GM19043 (cell line): ENCODE measurements around the gene TCERG1L.
"Not testable (repeated sequence)": the region's sequence is repeated elsewhere in the genome, so short reads cannot be mapped to it uniquely, and the experiment has no call there.

Source experiments
- ATAC-seq: cut with Tn5 transposase; IDR thresholded peaks from one replicate; pipeline ENCODE4 v1.9.1; 2021; ENCODE audit warnings: low read depth; ENCODE audit not compliant: unreplicated experiment

Gene TCERG1L

DNA sequence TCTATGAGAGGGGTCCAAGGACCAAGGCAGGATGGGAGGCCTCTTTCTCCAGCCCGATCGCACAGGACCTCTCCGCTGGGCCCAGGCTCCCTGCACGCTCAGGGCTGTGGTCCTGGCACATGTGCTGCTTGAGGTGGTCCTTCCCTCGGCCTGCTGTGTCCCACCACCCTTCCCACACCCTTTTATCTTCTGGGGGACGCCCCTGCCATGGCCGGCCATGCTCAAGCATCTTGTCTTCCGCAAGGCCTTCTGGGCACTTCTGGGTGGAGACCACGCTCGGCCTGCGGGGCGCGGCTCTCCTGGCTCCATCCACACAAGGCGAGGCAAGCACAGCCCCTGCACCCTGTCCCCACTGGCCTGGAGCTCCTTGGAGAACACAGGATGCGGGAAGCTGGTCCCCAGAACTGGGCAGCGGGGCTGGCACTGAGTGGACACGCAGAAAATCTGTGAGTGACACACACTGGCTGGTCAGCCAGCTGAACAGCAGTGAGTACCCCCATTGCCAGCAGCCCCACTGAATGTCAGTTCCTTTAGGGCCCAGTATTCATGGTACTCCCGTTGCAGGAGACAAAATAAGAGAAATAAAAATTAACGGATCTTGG lies 115.9 kb downstream of the TCERG1L start:
- no peak for ATAC-seq

DNA sequence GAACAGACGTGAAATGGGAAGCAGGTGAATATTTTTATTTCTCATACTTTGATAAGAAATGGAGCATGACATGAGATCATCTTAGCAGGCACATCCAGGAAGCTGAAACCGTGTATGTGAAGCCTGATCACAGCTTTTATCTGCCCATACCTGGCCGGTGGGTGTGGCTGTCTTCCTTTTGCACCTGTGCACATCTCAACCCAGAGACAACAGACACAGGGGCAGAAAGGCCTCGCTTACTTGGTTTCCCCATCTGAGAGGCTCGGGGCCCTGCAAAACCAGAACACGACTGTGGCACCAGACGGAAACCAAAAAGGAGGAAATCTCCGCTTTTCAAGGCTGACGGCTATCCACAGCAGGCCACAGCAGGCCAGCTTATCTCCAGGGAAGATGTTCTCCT lies 116.4 kb downstream of the TCERG1L start:
- ATAC-seq: no peak

DNA sequence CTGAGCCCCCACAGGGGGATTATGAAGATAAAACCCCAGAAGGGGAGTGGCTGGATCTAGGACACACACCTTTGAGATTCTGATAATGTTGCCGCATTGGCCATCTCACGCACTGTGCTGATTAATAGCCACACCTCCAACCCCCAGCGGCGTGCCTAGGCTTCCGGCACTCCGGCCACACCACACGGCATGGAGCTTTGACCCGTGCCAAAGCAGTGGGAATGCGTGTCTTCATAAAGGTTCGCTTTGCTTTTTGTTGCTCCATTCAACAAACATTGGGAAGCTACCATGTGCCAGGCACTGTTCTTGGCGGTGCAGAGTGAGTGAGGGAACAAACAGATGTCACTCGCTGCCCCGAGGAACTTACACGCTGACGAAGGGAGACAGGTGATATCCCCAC lies 117.6 kb downstream of the TCERG1L start:
- ATAC-seq: no peak

DNA sequence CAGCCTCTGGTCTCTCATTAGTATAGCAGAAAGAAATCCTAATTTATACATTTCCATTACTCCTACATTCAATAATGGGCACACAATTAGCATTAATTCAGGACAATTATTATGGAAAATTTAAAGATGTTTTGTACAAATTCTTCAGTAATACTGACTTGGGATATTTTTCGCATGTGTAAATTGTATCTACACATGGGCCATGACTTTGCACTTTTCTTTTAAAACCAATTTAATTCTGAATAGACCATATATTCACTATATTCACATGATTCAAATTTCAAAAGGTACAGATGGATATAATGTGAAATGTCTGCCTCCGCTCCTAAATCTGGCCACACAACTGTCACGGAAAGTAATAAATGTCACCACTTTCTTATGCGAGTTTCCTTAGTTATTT lies 123.0 kb downstream of the TCERG1L start:
- ATAC-seq: no peak

DNA sequence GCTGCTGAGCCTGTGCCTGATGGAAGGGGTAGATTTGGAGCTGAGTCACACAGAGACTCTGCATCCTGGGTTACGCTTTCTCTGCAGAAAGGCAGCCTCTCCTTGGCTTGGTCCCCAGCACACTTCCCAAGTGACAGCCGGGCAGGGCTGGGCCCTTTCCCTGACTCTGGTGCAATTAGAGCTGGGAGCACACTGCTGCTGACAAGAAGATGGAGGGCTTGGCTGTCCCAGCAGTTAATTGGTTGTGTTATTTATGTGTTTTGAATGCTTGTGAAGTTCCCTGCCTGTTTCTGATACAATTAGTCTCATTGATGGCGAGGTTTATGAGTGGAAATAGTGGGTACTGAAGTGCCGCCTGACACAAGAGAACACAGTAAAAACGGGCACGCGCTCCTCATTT lies 123.6 kb downstream of the TCERG1L start:
- ATAC-seq: no peak

DNA sequence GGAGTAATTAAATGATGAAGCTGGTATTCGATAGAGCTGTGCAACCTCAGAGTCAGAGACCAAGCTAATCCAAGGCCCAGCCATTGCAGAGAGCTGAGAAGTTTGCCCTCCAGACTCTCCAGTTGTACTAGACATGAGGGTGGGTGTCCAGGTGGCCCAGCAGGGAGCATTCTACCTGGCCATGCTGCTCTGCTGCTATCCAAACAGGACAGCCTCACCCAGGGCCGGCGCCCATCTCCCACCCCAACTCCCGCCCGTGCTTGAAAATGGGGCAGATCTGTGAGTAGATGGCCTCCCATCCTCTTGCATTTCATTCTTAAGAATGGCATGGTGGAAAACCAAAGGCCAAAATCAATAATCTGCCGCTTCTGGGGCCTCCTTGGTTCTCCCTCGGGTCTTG lies 124.2 kb downstream of the TCERG1L start:
- ATAC-seq: no peak

DNA sequence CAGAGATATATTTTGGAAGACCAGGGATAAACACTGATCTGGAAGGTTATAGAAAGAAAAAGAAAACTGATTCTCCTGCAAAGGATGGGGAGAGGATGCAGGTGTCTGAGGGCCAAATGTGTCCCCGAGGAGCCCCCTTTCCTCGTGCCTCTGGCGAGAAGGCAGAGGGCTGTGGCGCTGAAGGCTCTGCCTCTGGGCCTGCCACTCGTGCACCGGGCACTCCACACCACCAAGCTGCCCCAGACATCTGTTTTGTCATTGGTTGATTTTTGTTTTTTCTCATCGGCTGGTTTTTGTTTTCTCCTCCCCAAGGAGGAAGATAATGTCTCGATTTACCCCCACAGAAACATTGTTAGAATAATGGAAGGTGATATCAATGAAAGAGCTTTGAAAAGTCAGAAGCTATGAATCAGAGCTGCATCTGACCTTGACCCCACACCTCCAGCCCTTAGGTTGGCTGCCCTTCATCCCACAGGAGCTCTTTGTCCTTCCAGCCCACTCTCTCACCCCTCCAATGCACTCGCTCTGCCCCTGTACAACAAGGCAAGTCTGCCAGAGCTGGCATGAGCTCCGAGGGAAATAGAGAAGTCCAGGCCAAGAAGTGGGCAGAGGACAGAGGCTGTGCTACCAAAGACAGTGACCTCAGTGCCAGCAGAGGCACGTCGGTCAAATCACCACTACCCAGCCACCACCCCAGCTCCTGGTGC lies 124.8 kb downstream of the TCERG1L start:
- ATAC-seq: no peak

DNA sequence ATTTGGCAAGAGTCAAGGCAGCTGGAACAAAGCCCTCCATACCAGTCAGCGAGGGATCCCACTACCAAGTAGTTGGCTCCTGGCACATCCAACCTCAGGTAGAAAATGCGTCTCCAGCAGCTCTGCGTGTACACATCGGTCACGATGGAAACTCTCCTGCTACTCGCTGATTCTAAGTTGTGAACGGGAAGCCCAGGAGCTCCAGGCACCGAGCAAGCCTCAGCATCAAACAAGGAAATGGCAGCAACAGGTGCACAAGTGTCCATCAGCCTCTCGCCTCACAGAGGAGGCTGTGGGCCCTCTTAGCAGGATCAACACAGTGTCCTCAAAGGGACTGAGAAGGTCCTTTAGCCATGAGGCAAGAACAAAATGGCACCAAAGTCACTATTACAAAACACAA lies 127.0 kb downstream of the TCERG1L start:
- ATAC-seq: no peak

DNA sequence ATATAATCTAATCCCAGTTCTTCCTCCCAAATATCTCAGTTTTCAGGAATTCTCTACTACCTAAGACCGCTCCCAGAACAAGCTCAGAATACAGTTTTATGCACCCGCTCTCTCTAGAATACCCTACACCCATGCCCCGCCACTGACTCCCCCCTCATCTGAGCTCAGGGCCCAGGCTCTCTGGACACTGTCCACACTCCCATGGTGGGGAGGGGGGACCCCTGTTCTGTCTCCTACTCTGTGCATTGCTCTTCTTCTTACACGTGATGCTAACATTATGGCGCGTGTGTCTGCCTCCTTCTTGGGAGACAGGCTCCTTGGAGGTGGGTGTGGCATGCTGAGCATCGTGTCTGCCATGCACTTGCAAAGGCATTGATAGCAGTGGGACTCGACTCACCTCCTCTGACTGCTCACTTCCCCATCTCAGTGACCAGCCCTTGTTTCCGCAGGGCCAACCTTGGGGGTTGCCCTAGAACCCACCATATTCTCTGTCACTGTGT lies 127.9 kb downstream of the TCERG1L start:
- no peak for ATAC-seq

DNA sequence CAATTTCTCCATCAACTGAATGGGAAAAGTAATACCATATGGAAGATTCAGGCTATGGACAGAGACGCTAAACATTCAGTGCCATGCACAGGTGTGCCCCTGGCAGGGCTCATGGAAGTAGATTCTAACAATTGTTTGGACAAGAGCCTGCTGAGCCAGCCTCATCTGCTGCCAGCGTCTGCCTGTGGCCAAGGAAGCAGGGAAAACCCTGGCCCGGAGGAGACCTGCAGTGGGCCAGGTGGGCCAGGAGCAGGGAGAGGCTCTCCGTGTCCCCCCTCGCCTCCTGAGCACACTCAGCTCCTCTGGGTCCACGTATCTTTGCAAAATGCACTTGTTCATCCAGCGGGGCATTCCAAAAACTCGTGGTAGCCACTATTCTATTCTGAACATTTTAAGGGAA lies 130.1 kb downstream of the TCERG1L start:
- ATAC-seq: no peak

DNA sequence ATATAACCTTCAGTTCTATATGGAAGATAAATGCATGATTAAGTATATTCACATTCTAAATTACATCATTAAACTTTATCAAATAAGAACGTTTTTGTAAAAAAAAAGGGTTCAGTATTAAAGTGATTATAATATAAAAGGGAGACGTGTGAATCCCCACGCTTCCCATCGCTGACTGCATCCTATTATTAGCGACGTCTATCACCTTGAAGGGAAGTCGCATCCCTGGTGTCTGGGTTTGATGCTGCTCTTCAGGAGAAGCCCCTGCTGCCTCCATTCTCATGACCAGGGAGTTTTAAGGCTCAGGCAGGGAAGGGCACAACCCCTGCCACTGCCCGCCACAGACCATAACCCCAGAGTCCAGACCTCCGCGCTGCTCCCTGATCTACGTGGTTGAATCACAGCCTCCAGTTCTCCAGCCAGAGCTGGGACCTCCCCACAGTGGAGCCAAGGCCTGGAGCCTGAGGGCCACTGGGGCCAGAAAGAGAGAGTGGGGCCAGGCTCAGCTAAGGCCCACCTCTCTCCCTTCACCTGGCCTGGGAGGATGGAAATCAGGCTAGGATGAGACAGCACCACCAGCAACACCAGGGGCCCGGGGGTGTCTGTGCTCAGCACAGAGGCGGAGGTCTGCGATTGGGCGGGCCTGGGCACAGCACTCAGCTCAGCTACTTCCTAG lies 130.6 kb downstream of the TCERG1L start:
- no peak for ATAC-seq

DNA sequence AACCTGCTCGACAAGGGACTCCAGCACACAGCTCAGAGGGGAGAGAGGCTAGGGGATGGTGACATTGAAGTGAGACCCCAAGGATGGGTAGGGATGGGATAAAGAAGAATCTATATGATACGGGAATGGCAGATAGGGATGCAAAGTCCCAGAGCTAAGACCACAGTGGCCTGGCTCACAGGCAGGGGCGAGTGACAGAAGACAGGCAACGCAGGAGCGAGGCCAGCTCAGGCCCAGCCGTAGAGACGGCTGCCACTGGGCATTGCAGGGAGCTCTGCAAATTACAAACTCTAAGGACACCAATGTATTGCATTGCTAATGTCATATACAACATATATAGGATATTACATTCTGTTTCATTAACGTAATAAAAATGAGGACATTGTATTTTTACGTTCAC lies 131.4 kb downstream of the TCERG1L start:
- no peak for ATAC-seq

DNA sequence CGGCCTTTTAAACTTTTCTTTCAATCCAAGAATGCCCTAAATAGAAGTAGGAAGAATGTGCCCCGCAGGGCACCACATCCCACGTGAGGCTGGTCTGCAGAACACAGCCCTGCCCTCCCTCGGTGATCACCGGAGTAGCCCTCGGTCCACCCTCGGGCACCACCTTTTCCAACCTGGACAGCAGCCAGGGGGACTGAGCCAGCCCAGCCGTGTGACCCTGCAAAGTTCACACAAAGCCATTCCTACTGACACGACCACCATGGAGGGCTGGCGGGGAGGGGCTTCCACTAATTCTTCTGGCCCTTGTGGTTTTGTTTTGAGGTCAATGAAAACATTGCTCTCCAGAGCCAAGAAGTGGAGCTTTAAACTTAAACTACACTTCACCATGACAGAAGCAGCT lies 132.2 kb downstream of the TCERG1L start:
- ATAC-seq: no peak

DNA sequence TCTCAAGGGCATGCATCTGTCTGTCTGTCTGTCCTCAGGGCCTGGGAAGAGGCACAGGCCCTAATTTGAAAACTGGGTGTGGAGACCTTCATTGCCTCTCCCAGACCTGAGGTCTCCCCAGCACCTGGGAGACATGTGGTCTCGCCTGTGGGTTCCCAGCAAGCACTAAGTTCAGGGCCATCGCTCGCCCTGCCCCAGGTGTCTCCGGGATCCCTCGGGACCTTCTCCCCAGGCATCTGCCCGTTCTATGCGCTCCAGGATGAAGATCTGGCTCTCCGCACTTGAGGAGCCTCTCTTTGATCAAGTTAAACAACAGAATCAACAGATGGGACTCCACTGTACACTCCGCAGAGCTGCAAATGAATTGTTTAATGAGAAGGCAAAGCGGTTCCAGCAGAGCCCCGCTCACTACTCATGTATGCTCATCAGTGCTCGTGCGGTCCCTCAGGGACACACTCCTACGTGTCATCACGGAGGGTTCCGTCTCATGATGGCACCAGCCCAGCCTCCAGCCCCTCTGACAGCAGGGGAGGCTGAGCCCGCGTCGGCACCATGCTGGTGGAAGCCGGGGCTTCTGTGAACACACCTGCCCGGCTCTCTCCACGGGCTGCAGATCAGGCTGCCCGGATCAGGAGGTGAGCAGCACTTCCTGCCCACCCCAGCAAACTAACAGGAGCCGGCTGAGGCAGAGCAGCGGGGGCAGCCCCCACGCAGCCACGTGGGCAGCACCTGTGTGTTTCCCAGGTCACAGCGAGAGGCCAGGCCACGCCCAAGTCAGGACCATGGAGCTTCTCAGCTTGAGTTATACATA lies 132.8 kb downstream of the TCERG1L start:
- no peak for ATAC-seq

DNA sequence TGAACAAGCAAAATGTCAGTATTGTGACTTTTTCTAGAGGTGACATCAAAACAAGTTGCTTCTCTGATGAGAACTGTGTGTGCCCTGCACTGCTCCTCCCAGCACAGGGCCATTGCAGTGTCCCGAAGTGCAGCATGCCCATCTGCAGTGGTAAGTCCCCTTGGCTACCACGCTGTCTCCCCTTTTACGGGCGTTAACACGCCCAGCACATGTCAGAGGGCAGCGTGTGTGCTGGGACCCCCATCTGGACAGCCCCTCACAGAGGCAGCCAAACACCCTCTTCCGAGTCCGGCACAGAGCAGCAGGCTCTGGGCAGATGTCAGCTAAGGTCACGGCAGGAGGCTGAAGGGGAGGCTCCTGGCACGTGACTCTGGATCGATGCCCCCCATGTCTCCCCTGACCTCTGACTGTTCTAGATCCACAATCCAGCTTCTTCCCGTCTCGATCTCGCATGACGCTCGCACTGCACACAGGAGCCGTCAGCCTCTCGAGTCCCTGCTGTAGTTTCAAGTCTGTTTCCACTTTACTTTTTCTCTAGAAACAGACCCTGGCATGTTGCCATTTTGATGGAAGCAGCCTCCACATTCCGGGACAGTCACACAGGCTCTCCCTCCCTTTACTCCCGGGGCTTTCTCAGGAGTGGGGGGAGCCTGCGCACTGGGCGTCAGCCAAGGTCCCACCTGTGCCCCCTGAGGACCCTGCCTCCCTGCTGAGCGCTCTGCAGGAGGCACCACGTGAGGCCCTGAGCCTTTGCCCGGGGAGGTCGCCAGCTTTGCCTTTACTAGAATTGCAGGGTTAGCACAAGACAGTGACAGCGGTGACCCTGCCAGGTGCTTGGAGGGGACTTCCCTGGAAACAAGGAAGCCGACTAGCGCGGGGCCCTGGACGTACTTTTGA lies 133.8 kb downstream of the TCERG1L start:
- no peak for ATAC-seq

DNA sequence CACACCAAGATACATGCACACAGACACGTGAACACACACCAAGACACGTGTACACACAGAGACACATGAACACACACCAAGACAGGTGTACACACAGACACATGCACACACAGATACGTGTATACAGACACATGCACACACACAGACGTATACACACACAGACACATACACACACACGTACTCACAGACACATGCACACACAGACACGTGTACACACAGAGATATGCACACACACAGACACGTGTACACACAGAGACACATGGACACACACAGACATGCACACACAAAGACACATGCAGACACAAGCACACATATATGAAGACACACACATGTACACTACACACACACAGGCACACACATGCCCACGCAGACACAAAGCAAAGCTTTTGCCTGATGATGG lies 134.6 kb downstream of the TCERG1L start:
- ATAC-seq: no peak

DNA sequence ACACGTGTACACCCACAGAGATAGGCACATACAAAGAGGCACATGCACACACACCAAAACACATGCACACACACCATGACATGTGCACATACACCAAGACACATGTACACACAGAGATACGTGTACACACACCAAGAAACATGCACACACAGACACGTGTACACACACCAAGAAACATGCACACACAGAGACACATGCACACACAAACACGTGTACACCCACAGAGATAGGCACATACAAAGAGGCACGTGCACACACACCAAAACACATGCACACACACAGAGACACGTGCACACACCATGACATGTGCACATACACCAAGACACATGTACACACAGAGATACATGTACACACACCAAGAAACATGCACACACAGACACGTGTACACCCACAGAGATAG lies 135.2 kb downstream of the TCERG1L start:
- ATAC-seq: not testable (repeated sequence)

DNA sequence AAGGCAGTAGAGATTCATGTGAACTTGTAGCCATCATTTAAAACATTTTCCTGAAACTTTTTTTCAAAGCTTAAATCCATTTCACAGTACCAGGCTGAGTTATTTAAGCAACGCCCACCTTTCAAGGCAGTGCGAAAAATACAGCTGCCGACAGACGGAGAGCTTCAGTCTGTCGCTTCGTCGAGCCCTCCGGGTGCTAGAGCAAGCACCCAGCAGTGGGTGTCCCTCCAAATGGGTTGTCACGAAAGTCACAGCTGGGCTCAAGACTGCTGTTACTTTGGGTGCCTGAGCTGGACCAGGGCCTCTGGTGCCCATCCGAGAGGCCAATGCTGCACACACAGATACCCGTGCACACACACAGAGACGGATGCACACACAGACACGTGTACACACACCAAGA lies 135.6 kb downstream of the TCERG1L start:
- no peak for ATAC-seq

DNA sequence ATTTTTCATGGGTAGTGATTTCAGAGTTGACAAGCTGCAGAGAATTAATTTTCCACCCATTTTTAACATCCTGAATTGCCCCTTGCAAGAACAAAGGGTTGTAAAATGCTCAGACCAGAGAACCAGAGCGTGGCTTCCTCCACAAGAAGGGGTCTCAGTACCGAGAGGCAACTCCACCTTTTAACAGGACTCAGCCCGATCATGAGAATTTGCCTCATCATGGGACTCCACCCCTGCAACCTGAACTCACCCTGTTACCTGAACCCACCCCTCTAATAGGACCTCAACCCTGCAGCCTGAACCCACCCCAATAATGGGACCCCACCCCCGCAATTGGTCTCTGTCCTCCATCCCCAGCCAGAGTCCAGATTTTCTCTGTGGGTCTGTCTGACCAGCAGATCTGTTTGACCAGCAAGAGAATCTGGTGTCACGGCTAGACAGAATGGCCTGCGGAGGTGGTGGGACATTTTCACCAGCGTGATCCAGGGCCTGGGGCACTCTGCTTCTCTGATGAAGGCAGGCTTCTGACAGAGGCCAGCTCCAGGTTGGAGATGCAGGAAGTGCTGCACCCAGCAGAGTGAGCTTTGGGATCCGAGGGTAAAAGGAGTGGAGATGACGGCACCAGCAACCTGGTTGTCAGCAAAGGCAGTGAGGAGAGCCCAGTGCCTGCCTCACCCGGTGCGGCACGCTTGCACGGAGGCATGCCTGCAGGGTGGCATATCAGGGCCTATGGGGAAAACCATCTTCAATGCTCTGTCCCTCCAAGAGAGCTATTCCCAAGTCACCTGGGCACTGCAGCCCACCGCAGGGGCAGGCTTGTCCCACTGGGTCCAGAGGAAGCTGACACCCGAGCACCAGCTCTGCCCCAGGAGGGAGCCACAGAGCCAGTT lies 136.6 kb downstream of the TCERG1L start:
- ATAC-seq: no peak
